Measurements from ENCODE around the gene OTUB1.
"Not testable (repeated sequence)": the region's sequence is repeated elsewhere in the genome, so short reads cannot be mapped to it uniquely, and the experiment has no call there.

OTUB1 gene

GRCh38 chr11:63986156-63986931 is at the start of gene OTUB1:
Gene OTUB1 (plus strand): TSS chr11:63986438. CDS start chr11:63986457, 19 bp downstream.
- peak; percentile 95 for DNase-seq (ENCODE audit: low read depth, low spot score)

GRCh38 chr11:63937713-63938478 is 48.3 kb upstream of the OTUB1 start:
- no peak for DNase-seq (ENCODE audit: low read depth, low spot score)

GRCh38 chr11:63938479-63939396 is 47.5 kb upstream of the OTUB1 start, which contains the start of gene NAA40:
Gene NAA40 (plus strand): TSS chr11:63939002. CDS start chr11:63939097, 95 bp downstream.
- DNase-seq (ENCODE audit: low read depth, low spot score): peak; percentile 99

GRCh38 chr11:63939397-63939891 is 46.8 kb upstream of the OTUB1 start:
- DNase-seq (ENCODE audit: low read depth, low spot score): peak; percentile 41

GRCh38 chr11:63940786-63941185 is 45.5 kb upstream of the OTUB1 start:
- DNase-seq (ENCODE audit: low read depth, low spot score): no peak

- no peak for DNase-seq (ENCODE audit: low read depth, low spot score)
Observed at GRCh38 chr11:63941901-63942300, 44.3 kb upstream of the OTUB1 start.

GRCh38 chr11:63942803-63943202 is 43.4 kb upstream of the OTUB1 start:
- no peak for DNase-seq (ENCODE audit: low read depth, low spot score)

GRCh38 chr11:63944987-63945386 is 41.3 kb upstream of the OTUB1 start:
- no peak for DNase-seq (ENCODE audit: low read depth, low spot score)

GRCh38 chr11:63945477-63946163 is 40.6 kb upstream of the OTUB1 start:
- peak; percentile 87 for DNase-seq (ENCODE audit: low read depth, low spot score)

GRCh38 chr11:63951779-63952536 is 34.3 kb upstream of the OTUB1 start:
- DNase-seq (ENCODE audit: low read depth, low spot score): no peak

GRCh38 chr11:63952570-63952969 is 33.7 kb upstream of the OTUB1 start:
- no peak for DNase-seq (ENCODE audit: low read depth, low spot score)

- DNase-seq (ENCODE audit: low read depth, low spot score): no peak
Observed at GRCh38 chr11:63958008-63958407, 28.2 kb upstream of the OTUB1 start.

GRCh38 chr11:63961608-63962412 is 24.4 kb upstream of the OTUB1 start:
- DNase-seq (ENCODE audit: low read depth, low spot score): no peak

- not testable (repeated sequence) for DNase-seq (ENCODE audit: low read depth, low spot score)
Observed at GRCh38 chr11:63963895-63964294, 22.3 kb upstream of the OTUB1 start.

- DNase-seq (ENCODE audit: low read depth, low spot score): no peak
Observed at GRCh38 chr11:63966444-63966843, 19.8 kb upstream of the OTUB1 start.

GRCh38 chr11:63969461-63969860 is 16.8 kb upstream of the OTUB1 start:
- no peak for DNase-seq (ENCODE audit: low read depth, low spot score)

GRCh38 chr11:63970902-63971301 is 15.3 kb upstream of the OTUB1 start:
- no peak for DNase-seq (ENCODE audit: low read depth, low spot score)

GRCh38 chr11:63973912-63974258 is 12.4 kb upstream of the OTUB1 start:
- not testable (repeated sequence) for DNase-seq (ENCODE audit: low read depth, low spot score)
